NCI-H2227 (cell line): ENCODE measurements around the gene ASB4.
A peak's percentile ranks its signal among the peaks of the same experiment; 100 is the strongest.

ENCODE experiments used
- DNase-seq: peaks from one replicate; lab custom pipeline; 2025; ENCODE audit not compliant: unreplicated experiment; lab: John Stamatoyannopoulos, UW

The ASB4 gene

GRCh38 chr7:95525503-95525902, 39.8 kb downstream of the ASB4 start:
- DNase-seq, result no peak

GRCh38 chr7:95526128-95526738, 40.5 kb downstream of the ASB4 start:
- no peak for DNase-seq

- peak; percentile 82 for DNase-seq
Measured at GRCh38 chr7:95527033-95527775, 41.5 kb downstream of the ASB4 start.

- no peak for DNase-seq
Measured at GRCh38 chr7:95527776-95528250, 42.1 kb downstream of the ASB4 start.

GRCh38 chr7:95529701-95530100, 44.0 kb downstream of the ASB4 start:
- DNase-seq, result no peak

GRCh38 chr7:95530881-95531280, 45.1 kb downstream of the ASB4 start:
- no peak for DNase-seq

GRCh38 chr7:95531605-95532219, 46.0 kb downstream of the ASB4 start:
- no peak for DNase-seq

- no peak for DNase-seq
Measured at GRCh38 chr7:95534796-95535195, 49.1 kb downstream of the ASB4 start.

GRCh38 chr7:95535662-95536061, 49.9 kb downstream of the ASB4 start:
- no peak for DNase-seq

- no peak for DNase-seq
Measured at GRCh38 chr7:95536656-95537311, 51.0 kb downstream of the ASB4 start.

- peak; percentile 14 for DNase-seq
Measured at GRCh38 chr7:95537468-95537867, 51.7 kb downstream of the ASB4 start.

- DNase-seq, result no peak
Measured at GRCh38 chr7:95539426-95539825, 53.7 kb downstream of the ASB4 start.

- no peak for DNase-seq
Measured at GRCh38 chr7:95540366-95540765, 54.6 kb downstream of the ASB4 start.

- DNase-seq, result no peak
Measured at GRCh38 chr7:95543312-95543711, 57.6 kb downstream of the ASB4 start.

GRCh38 chr7:95544171-95544570, 58.4 kb downstream of the ASB4 start:
- peak; percentile 19 for DNase-seq

GRCh38 chr7:95545007-95545615, 59.4 kb downstream of the ASB4 start:
- peak; percentile 44 for DNase-seq

GRCh38 chr7:95545673-95546072, 59.9 kb downstream of the ASB4 start:
- no peak for DNase-seq

GRCh38 chr7:95546647-95547046, 60.9 kb downstream of the ASB4 start:
- no peak for DNase-seq

GRCh38 chr7:95547361-95548348, 61.9 kb downstream of the ASB4 start:
- no peak for DNase-seq
